DOHH2 (cell line): ENCODE results near the gene C9orf40.

Experiments used
- H3F3A ChIP-seq: fragments of 200-600 bp; sonication (generic), shearing (Covaris generic); 2 replicates; pipeline ENCODE4 v1.6.0; 2016; ENCODE audit warnings: antibody characterized with exemption, mild to moderate bottlenecking; ENCODE audit not compliant: control insufficient read depth, insufficient read depth
- H3K27ac ChIP-seq: fragments of 200-600 bp; sonication (generic); 2 replicates; pipeline ENCODE4 v1.5.1; 2014; ENCODE audit warnings: low read depth, mild to moderate bottlenecking, low read length, moderate library complexity
- H3K27me3 ChIP-seq: fragments of 200-600 bp; sonication (generic); 2 replicates; pipeline ENCODE4 v1.6.1; 2014; ENCODE audit warnings: mild to moderate bottlenecking, low read length, mixed read lengths; ENCODE audit not compliant: control insufficient read depth
- H3K36me3 ChIP-seq: fragments of 200-600 bp; sonication (generic); 2 replicates; pipeline ENCODE4 v1.6.1; 2014; ENCODE audit warnings: mild to moderate bottlenecking, low read length, moderate library complexity, mixed read lengths; ENCODE audit not compliant: control insufficient read depth
- H3K4me1 ChIP-seq: fragments of 200-600 bp; sonication (generic); 2 replicates; pipeline ENCODE4 v1.6.1; 2014; ENCODE audit warnings: mild to moderate bottlenecking, low read length, mixed read lengths; ENCODE audit not compliant: control insufficient read depth
- H3K4me2 ChIP-seq: fragments of 200-600 bp; sonication (generic); 2 replicates; pipeline ENCODE4 v1.6.0; 2014; ENCODE audit warnings: mild to moderate bottlenecking, low read length, moderate library complexity
- H3K4me3 ChIP-seq: fragments of 200-600 bp; sonication (generic); 2 replicates; pipeline ENCODE4 v1.5.1; 2014; ENCODE audit warnings: mild to moderate bottlenecking, low read length, mixed read lengths
- H3K79me2 ChIP-seq: fragments of 200-600 bp; sonication (generic); 2 replicates; pipeline ENCODE4 v1.6.1; 2014; ENCODE audit warnings: mild to moderate bottlenecking, low read length, mixed read lengths; ENCODE audit not compliant: control insufficient read depth
- H3K9me2 ChIP-seq: fragments of 200-600 bp; sonication (generic); replicated peaks from 2 replicates; pipeline ENCODE4 v1.6.1; 2014; ENCODE audit warnings: mild to moderate bottlenecking, low read length, mixed read lengths; ENCODE audit not compliant: control insufficient read depth
- H3K9me3 ChIP-seq: fragments of 200-600 bp; sonication (generic); 2 replicates; pipeline ENCODE4 v1.6.1; 2014; ENCODE audit warnings: antibody characterized with exemption, low read length, mixed read lengths; ENCODE audit not compliant: control insufficient read depth, insufficient read depth
- H4K20me1 ChIP-seq: fragments of 200-600 bp; sonication (generic); 2 replicates; pipeline ENCODE4 v1.6.0; 2014; ENCODE audit warnings: low read depth, mild to moderate bottlenecking, antibody characterized with exemption, low read length, moderate library complexity; ENCODE audit not compliant: control insufficient read depth, insufficient read depth
- EZH2phosphoT487 ChIP-seq: fragments of 200-600 bp; sonication (generic); IDR thresholded peaks from 2 replicates; pipeline ENCODE4 v1.6.1; 2017; ENCODE audit warnings: borderline replicate concordance, mild to moderate bottlenecking, antibody characterized with exemption, low read length, moderate library complexity, mixed read lengths
- TF ChIP-seq, protein P1 (sequence below): fragments of 200-600 bp; sonication (generic); IDR thresholded peaks from one replicate; pipeline ENCODE4 v1.5.1; 2014; ENCODE audit warnings: antibody characterized with exemption, mild to moderate bottlenecking, low read depth, low read length; ENCODE audit not compliant: poor library complexity, severe bottlenecking

The C9orf40 gene

DNA sequence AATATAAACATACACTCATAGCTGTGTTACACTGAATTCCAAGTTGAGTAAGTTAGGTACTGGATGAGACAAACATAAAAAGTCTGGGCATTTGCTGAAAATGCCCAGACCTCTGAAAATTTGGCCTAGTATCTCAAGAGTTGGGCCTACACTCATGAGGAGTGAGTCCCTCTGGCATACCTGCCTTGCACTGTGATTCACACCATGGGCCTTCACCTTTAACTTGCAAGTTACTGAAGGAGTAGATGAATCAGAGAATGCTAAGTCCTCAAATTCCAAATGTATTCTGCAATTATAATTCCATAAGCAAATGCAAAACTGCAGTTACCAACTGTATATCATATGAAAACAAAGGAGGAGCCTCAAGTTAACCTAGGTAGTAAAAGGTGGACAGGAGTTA is 32.3 kb upstream of the C9orf40 start:
- no peak overlapping the region for H3K4me2 ChIP-seq
- H3K79me2 ChIP-seq, result no peaks in the 10 kb centered on the region
- no peaks in the 10 kb centered on the region for H3K9me2 ChIP-seq
- H3K9me3 ChIP-seq, result no peaks in the 10 kb centered on the region
- no peaks in the 10 kb centered on the region for H3K27me3 ChIP-seq
- H3K4me3 ChIP-seq, result no peak overlapping the region
- H3K4me1 ChIP-seq, result no peaks in the 10 kb centered on the region
- H3K36me3 ChIP-seq, result peaks cover 34% of the 10 kb centered on the region; the same call in 1 of the 2 replicates
- TF ChIP-seq, protein P1, sequence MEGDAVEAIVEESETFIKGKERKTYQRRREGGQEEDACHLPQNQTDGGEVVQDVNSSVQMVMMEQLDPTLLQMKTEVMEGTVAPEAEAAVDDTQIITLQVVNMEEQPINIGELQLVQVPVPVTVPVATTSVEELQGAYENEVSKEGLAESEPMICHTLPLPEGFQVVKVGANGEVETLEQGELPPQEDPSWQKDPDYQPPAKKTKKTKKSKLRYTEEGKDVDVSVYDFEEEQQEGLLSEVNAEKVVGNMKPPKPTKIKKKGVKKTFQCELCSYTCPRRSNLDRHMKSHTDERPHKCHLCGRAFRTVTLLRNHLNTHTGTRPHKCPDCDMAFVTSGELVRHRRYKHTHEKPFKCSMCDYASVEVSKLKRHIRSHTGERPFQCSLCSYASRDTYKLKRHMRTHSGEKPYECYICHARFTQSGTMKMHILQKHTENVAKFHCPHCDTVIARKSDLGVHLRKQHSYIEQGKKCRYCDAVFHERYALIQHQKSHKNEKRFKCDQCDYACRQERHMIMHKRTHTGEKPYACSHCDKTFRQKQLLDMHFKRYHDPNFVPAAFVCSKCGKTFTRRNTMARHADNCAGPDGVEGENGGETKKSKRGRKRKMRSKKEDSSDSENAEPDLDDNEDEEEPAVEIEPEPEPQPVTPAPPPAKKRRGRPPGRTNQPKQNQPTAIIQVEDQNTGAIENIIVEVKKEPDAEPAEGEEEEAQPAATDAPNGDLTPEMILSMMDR, result no peak
- no peak for TF ChIP-seq EZH2phosphoT487
- no peak overlapping the region for H3K27ac ChIP-seq
- H3F3A ChIP-seq, result no peaks in the 10 kb centered on the region
- no peaks in the 10 kb centered on the region for H4K20me1 ChIP-seq

- H3K79me2 ChIP-seq, result no peaks in the 10 kb centered on the region
- no peaks in the 10 kb centered on the region for H4K20me1 ChIP-seq
- H3K9me2 ChIP-seq, result no peaks in the 10 kb centered on the region
- no peak overlapping the region for H3K4me3 ChIP-seq
- H3K4me1 ChIP-seq, result no peaks in the 10 kb centered on the region
- H3K9me3 ChIP-seq, result no peaks in the 10 kb centered on the region
- no peak overlapping the region for H3K27ac ChIP-seq
- peaks cover 25% of the 10 kb centered on the region; the same call in 1 of the 2 replicates for H3K36me3 ChIP-seq
- TF ChIP-seq EZH2phosphoT487, result no peak
- TF ChIP-seq, protein P1, result no peak
- no peak overlapping the region for H3K4me2 ChIP-seq
- no peaks in the 10 kb centered on the region for H3K27me3 ChIP-seq
- H3F3A ChIP-seq, result no peaks in the 10 kb centered on the region
Measured at GRCh38 chr9:74983709-74984108, 31.0 kb upstream of the C9orf40 start.

GRCh38 chr9:74979844-74980243 is 27.1 kb upstream of the C9orf40 start:
- Histone ChIP-seq H3K4me1 (no peaks in the 10 kb centered on the region), H3K27me3 (no peaks in the 10 kb centered on the region)
- TF ChIP-seq EZH2phosphoT487, result no peak
- TF ChIP-seq, protein P1, result no peak

DNA sequence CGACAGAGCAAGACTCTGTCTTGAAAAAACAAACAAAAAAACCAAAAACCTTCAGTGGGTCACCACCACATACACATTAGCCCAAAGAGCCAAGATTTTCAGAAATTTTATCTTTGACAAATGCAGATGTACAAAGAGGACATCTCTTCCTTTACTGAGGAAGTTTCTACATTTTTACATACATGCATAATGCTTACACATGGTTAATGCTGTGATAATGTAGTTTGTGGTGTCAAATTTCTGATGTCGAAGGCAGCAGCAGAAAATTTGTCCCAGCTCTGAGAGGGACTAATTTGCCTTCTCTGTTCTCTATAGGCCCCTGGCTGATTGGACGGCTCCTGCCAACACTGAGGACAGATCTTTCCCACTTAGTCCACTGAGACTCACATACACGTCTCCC is 24.6 kb upstream of the C9orf40 start:
- H3K27ac ChIP-seq, result no peak overlapping the region
- H3K4me3 ChIP-seq, result no peak overlapping the region
- H3K36me3 ChIP-seq, result no peaks in the 10 kb centered on the region
- no peaks in the 10 kb centered on the region for H3K27me3 ChIP-seq
- no peaks in the 10 kb centered on the region for H3F3A ChIP-seq
- H3K9me3 ChIP-seq, result no peaks in the 10 kb centered on the region
- H3K9me2 ChIP-seq, result no peaks in the 10 kb centered on the region
- H3K79me2 ChIP-seq, result no peaks in the 10 kb centered on the region
- no peaks in the 10 kb centered on the region for H3K4me1 ChIP-seq
- TF ChIP-seq, protein P1, result no peak
- TF ChIP-seq EZH2phosphoT487, result no peak
- H4K20me1 ChIP-seq, result no peaks in the 10 kb centered on the region
- no peak overlapping the region for H3K4me2 ChIP-seq

More at GRCh38 chr9:74979844-74980243, 27.1 kb upstream of the C9orf40 start:
- no peaks in the 10 kb centered on the region for H3K9me2 ChIP-seq
- peaks cover 14% of the 10 kb centered on the region; the same call in 1 of the 2 replicates for H3K36me3 ChIP-seq
- H3K4me2 ChIP-seq, result no peak overlapping the region
- no peaks in the 10 kb centered on the region for H4K20me1 ChIP-seq
- H3K9me3 ChIP-seq, result no peaks in the 10 kb centered on the region
- no peak overlapping the region for H3K27ac ChIP-seq
- no peak overlapping the region for H3K4me3 ChIP-seq
- H3K79me2 ChIP-seq, result no peaks in the 10 kb centered on the region
- H3F3A ChIP-seq, result no peaks in the 10 kb centered on the region
